ENCODE measurements around the gene HYDIN.

- TF ChIP-seq, protein P1, sequence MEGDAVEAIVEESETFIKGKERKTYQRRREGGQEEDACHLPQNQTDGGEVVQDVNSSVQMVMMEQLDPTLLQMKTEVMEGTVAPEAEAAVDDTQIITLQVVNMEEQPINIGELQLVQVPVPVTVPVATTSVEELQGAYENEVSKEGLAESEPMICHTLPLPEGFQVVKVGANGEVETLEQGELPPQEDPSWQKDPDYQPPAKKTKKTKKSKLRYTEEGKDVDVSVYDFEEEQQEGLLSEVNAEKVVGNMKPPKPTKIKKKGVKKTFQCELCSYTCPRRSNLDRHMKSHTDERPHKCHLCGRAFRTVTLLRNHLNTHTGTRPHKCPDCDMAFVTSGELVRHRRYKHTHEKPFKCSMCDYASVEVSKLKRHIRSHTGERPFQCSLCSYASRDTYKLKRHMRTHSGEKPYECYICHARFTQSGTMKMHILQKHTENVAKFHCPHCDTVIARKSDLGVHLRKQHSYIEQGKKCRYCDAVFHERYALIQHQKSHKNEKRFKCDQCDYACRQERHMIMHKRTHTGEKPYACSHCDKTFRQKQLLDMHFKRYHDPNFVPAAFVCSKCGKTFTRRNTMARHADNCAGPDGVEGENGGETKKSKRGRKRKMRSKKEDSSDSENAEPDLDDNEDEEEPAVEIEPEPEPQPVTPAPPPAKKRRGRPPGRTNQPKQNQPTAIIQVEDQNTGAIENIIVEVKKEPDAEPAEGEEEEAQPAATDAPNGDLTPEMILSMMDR (IDR thresholded peaks at IDR 0.05), result no peak
- no peak for TF ChIP-seq POLR2AphosphoS5 (IDR thresholded peaks at IDR 0.05)
Observed at GRCh38 chr16:71263582-71263981, 33.1 kb upstream of the HYDIN start.
